GM18511 (cell line): ENCODE data around the gene SUSD1.

Experiments
- ATAC-seq: cut with Tn5 transposase; IDR thresholded peaks from one replicate; pipeline ENCODE4 v1.9.1; 2021; ENCODE audit warnings: mild to moderate bottlenecking, moderate library complexity; ENCODE audit not compliant: unreplicated experiment

SUSD1 gene

GRCh38 chr9:111993319-111993718 lies 181.8 kb downstream of the SUSD1 start:
- no peak for ATAC-seq

GRCh38 chr9:111992523-111992922 lies 182.6 kb downstream of the SUSD1 start:
- ATAC-seq: peak; percentile 88

GRCh38 chr9:111991179-111991578 lies 183.9 kb downstream of the SUSD1 start:
- ATAC-seq: no peak
